ENCODE results near the gene OR6K2.

DNA sequence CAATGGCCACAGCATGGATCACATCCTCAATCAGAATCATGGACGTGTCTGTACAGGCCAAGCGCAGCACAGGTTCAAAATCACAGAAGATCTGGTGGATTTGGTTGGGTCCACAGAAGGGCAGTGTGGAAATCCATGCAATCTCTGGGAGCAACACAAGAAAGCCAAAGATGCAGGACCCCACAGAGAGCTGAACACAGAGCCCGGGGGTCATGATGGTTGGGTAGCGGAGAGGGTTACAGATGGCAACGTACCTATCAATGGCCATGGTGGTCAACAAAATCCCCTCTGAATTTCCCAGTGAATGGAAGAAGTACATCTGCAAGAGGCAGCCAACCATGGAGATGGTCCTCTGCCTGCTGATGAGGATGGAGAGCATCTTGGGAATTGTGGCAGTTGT lies 24.0 kb upstream of the OR6K2 start:
- TF ChIP-seq CTCF (IDR thresholded peaks at IDR 0.05; ENCODE audit: poor library complexity) = no peak
- TF ChIP-seq EZH2phosphoT487 (IDR thresholded peaks at IDR 0.05; ENCODE audit: low read depth, severe bottlenecking, unreplicated experiment) = no peak
- TF ChIP-seq EZH2 (IDR thresholded peaks at IDR 0.05; ENCODE audit: borderline replicate concordance) = no peak
